HUES48 (cell line): Measurements from ENCODE around the gene FOXC2.
A peak's percentile ranks its signal among the peaks of the same experiment; 100 is the strongest.

Source experiments
- H3K27ac ChIP-seq: one replicate; pipeline ENCODE4 v1.7.0; 2013; ENCODE audit warnings: low read depth, low read length, inconsistent platforms
- H3K27me3 ChIP-seq: 2 replicates; pipeline ENCODE4 v1.6.1; 2013; ENCODE audit warnings: mild to moderate bottlenecking, low read length; ENCODE audit not compliant: control insufficient read depth, insufficient read depth
- H3K36me3 ChIP-seq: 2 replicates; pipeline ENCODE4 v1.6.1; 2013; ENCODE audit warnings: low read length; ENCODE audit not compliant: control insufficient read depth, insufficient read depth
- H3K4me1 ChIP-seq: 2 replicates; pipeline ENCODE4 v1.6.1; 2013; ENCODE audit warnings: mild to moderate bottlenecking, low read length; ENCODE audit not compliant: control insufficient read depth, insufficient read depth
- H3K4me3 ChIP-seq: 2 replicates; pipeline ENCODE4 v1.5.1; 2013; ENCODE audit warnings: mild to moderate bottlenecking, low read depth, low read length
- H3K9ac ChIP-seq: 2 replicates; pipeline ENCODE4 v1.6.1; 2013; ENCODE audit warnings: mild to moderate bottlenecking, low read depth, low read length, moderate library complexity
- H3K9me3 ChIP-seq: 2 replicates; pipeline ENCODE4 v1.6.1; 2013; ENCODE audit warnings: low read length; ENCODE audit not compliant: control insufficient read depth, insufficient read depth

FOXC2 gene

GRCh38 chr16:86566601-86566965, at the start of gene FOXC2:
TSS of gene FOXC2 (plus strand) at chr16:86566829. CDS start at chr16:86567336, 507 bp downstream.
- Histone ChIP-seq H3K9me3 (no peaks in the 10 kb centered on the region), H3K4me3 (peak within 1 kb of the TSS; percentile 62), H3K27ac (no peak within 1 kb of the TSS), H3K36me3 (no peaks in the 10 kb centered on the region), H3K4me1 (peaks cover 25% of the 10 kb centered on the region), H3K9ac (no peak within 1 kb of the TSS), H3K27me3 (peaks cover 86% of the 10 kb centered on the region)

GRCh38 chr16:86517033-86517432, 49.6 kb upstream of the FOXC2 start:
- peaks cover 14% of the 10 kb centered on the region for H3K4me1 ChIP-seq
- no peaks in the 10 kb centered on the region for H3K36me3 ChIP-seq
- no peak overlapping the region for H3K4me3 ChIP-seq
- peaks cover 85% of the 10 kb centered on the region for H3K27me3 ChIP-seq
- no peak overlapping the region for H3K27ac ChIP-seq
- no peak overlapping the region for H3K9ac ChIP-seq
- no peaks in the 10 kb centered on the region for H3K9me3 ChIP-seq

- Histone ChIP-seq H3K4me3 (no peak overlapping the region), H3K27ac (no peak overlapping the region), H3K9me3 (no peaks in the 10 kb centered on the region), H3K36me3 (no peaks in the 10 kb centered on the region), H3K4me1 (peaks cover 12% of the 10 kb centered on the region), H3K9ac (no peak overlapping the region), H3K27me3 (peaks cover 78% of the 10 kb centered on the region)
Measured at GRCh38 chr16:86517652-86518258, 48.9 kb upstream of the FOXC2 start.

GRCh38 chr16:86519007-86519648, 47.5 kb upstream of the FOXC2 start:
- no peaks in the 10 kb centered on the region for H3K9me3 ChIP-seq
- H3K27ac ChIP-seq: no peak overlapping the region
- no peaks in the 10 kb centered on the region for H3K36me3 ChIP-seq
- peaks cover 64% of the 10 kb centered on the region for H3K27me3 ChIP-seq
- peaks cover 7% of the 10 kb centered on the region for H3K4me1 ChIP-seq
- no peak overlapping the region for H3K9ac ChIP-seq
- no peak overlapping the region for H3K4me3 ChIP-seq

- no peaks in the 10 kb centered on the region for H3K9me3 ChIP-seq
- no peak overlapping the region for H3K27ac ChIP-seq
- peaks cover 58% of the 10 kb centered on the region for H3K27me3 ChIP-seq
- peaks cover 7% of the 10 kb centered on the region for H3K4me1 ChIP-seq
- no peaks in the 10 kb centered on the region for H3K36me3 ChIP-seq
- H3K4me3 ChIP-seq: no peak overlapping the region
- H3K9ac ChIP-seq: no peak overlapping the region
Measured at GRCh38 chr16:86519649-86520316, 46.8 kb upstream of the FOXC2 start.

- Histone ChIP-seq H3K9ac (no peak overlapping the region), H3K27ac (no peak overlapping the region), H3K9me3 (no peaks in the 10 kb centered on the region), H3K4me3 (no peak overlapping the region), H3K36me3 (no peaks in the 10 kb centered on the region), H3K27me3 (peaks cover 50% of the 10 kb centered on the region), H3K4me1 (peaks cover 7% of the 10 kb centered on the region)
Measured at GRCh38 chr16:86520317-86521210, 46.1 kb upstream of the FOXC2 start.

GRCh38 chr16:86521236-86522197, 45.1 kb upstream of the FOXC2 start:
- Histone ChIP-seq H3K27ac (no peak overlapping the region), H3K27me3 (peaks cover 40% of the 10 kb centered on the region), H3K4me3 (no peak overlapping the region), H3K9me3 (no peaks in the 10 kb centered on the region), H3K36me3 (no peaks in the 10 kb centered on the region), H3K4me1 (no peaks in the 10 kb centered on the region), H3K9ac (no peak overlapping the region)

GRCh38 chr16:86522634-86523033, 44.0 kb upstream of the FOXC2 start:
- no peaks in the 10 kb centered on the region for H3K36me3 ChIP-seq
- peaks cover 29% of the 10 kb centered on the region for H3K27me3 ChIP-seq

GRCh38 chr16:86523166-86523740, 43.4 kb upstream of the FOXC2 start:
- H3K9me3 ChIP-seq: no peaks in the 10 kb centered on the region
- no peaks in the 10 kb centered on the region for H3K36me3 ChIP-seq
- no peak overlapping the region for H3K4me3 ChIP-seq
- H3K27ac ChIP-seq: no peak overlapping the region
- no peak overlapping the region for H3K9ac ChIP-seq
- peaks cover 23% of the 10 kb centered on the region for H3K27me3 ChIP-seq
- H3K4me1 ChIP-seq: no peaks in the 10 kb centered on the region

More at GRCh38 chr16:86522634-86523033, 44.0 kb upstream of the FOXC2 start:
- H3K4me3 ChIP-seq: no peak overlapping the region
- H3K27ac ChIP-seq: no peak overlapping the region
- no peaks in the 10 kb centered on the region for H3K4me1 ChIP-seq
- H3K9ac ChIP-seq: no peak overlapping the region
- no peaks in the 10 kb centered on the region for H3K9me3 ChIP-seq

- Histone ChIP-seq H3K4me3 (no peak overlapping the region), H3K4me1 (no peaks in the 10 kb centered on the region), H3K27me3 (peaks cover 15% of the 10 kb centered on the region), H3K9ac (no peak overlapping the region), H3K36me3 (no peaks in the 10 kb centered on the region), H3K27ac (no peak overlapping the region), H3K9me3 (no peaks in the 10 kb centered on the region)
Measured at GRCh38 chr16:86524029-86524428, 42.6 kb upstream of the FOXC2 start.
